Measurements from ENCODE around the gene ORMDL1.

Gene ORMDL1

DNA sequence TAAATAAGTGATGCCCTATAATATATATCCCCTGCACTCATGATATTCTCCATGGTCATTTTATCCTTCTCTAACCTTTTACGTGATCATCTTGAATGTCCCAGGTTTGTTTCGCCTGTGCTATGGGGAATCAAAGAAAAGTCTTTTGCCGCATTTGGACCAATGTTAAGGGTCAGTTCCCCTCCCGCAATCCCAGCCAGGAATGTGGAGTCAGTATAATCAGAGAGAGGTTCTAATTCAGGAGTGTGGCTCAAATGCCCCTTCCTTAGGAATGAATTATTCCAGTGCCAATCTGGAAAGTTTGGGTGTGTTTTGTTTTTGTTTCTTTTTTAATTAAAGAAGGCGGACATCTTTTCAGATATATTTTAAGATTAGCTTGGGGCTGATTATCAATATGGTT lies 41.9 kb upstream of the ORMDL1 start:
- Histone ChIP-seq H3K27me3 (ENCODE audit: low read length) (no peaks in the 10 kb centered on the region), H3K4me2 (ENCODE audit: low read depth, low read length, poor library complexity, severe bottlenecking) (no peak overlapping the region), H4K20me1 (ENCODE audit: low read depth, low read length) (peaks cover 7% of the 10 kb centered on the region), H3K4me3 (ENCODE audit: insufficient read depth, low read length, poor library complexity, severe bottlenecking) (no peak overlapping the region), H3K36me3 (ENCODE audit: low read length) (peaks cover 21% of the 10 kb centered on the region; the same call in 1 of the 2 replicates), H3K27ac (ENCODE audit: low read depth, low read length) (no peak overlapping the region), H3K9me3 (ENCODE audit: insufficient read depth, low read length) (no peaks in the 10 kb centered on the region), H3K79me2 (ENCODE audit: insufficient read depth, low read length) (peaks cover 22% of the 10 kb centered on the region), H3K9ac (ENCODE audit: low read length) (no peak overlapping the region), H3F3A (ENCODE audit: insufficient read depth) (0 out of 2 replicates have a peak, but pooled peaks cover 4% of the 10 kb centered on the region), H2AFZ (ENCODE audit: low read depth, low read length, severe bottlenecking) (no peak overlapping the region), H3K9me2 (replicated peaks; ENCODE audit: insufficient read depth, low read length) (no peaks in the 10 kb centered on the region)
- no peak for TF ChIP-seq EZH2phosphoT487 (conservative IDR thresholded peaks at IDR 0.05; ENCODE audit: low read length)
- TF ChIP-seq, protein P1, sequence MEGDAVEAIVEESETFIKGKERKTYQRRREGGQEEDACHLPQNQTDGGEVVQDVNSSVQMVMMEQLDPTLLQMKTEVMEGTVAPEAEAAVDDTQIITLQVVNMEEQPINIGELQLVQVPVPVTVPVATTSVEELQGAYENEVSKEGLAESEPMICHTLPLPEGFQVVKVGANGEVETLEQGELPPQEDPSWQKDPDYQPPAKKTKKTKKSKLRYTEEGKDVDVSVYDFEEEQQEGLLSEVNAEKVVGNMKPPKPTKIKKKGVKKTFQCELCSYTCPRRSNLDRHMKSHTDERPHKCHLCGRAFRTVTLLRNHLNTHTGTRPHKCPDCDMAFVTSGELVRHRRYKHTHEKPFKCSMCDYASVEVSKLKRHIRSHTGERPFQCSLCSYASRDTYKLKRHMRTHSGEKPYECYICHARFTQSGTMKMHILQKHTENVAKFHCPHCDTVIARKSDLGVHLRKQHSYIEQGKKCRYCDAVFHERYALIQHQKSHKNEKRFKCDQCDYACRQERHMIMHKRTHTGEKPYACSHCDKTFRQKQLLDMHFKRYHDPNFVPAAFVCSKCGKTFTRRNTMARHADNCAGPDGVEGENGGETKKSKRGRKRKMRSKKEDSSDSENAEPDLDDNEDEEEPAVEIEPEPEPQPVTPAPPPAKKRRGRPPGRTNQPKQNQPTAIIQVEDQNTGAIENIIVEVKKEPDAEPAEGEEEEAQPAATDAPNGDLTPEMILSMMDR (IDR thresholded peaks at IDR 0.05; ENCODE audit: insufficient read depth, low read length, poor library complexity, severe bottlenecking): no peak

- Histone ChIP-seq H3K9me3 (ENCODE audit: insufficient read depth, low read length) (no peaks in the 10 kb centered on the region), H3K4me2 (ENCODE audit: low read depth, low read length, poor library complexity, severe bottlenecking) (no peak overlapping the region), H3K4me3 (ENCODE audit: insufficient read depth, low read length, poor library complexity, severe bottlenecking) (no peak overlapping the region), H2AFZ (ENCODE audit: low read depth, low read length, severe bottlenecking) (no peak overlapping the region), H3F3A (ENCODE audit: insufficient read depth) (0 out of 2 replicates have a peak, but pooled peaks cover 4% of the 10 kb centered on the region), H4K20me1 (ENCODE audit: low read depth, low read length) (peaks cover 7% of the 10 kb centered on the region), H3K79me2 (ENCODE audit: insufficient read depth, low read length) (peaks cover 19% of the 10 kb centered on the region), H3K27me3 (ENCODE audit: low read length) (no peaks in the 10 kb centered on the region), H3K9me2 (replicated peaks; ENCODE audit: insufficient read depth, low read length) (no peaks in the 10 kb centered on the region), H3K36me3 (ENCODE audit: low read length) (peaks cover 21% of the 10 kb centered on the region; the same call in 1 of the 2 replicates), H3K27ac (ENCODE audit: low read depth, low read length) (no peak overlapping the region), H3K9ac (ENCODE audit: low read length) (no peak overlapping the region)
- TF ChIP-seq EZH2phosphoT487 (conservative IDR thresholded peaks at IDR 0.05; ENCODE audit: low read length): no peak
- TF ChIP-seq, protein P1 (IDR thresholded peaks at IDR 0.05; ENCODE audit: insufficient read depth, low read length, poor library complexity, severe bottlenecking): no peak
Measured at GRCh38 chr2:189824694-189825396, 40.7 kb upstream of the ORMDL1 start.

- H3K27ac ChIP-seq (ENCODE audit: low read depth, low read length): no peak overlapping the region
- 0 out of 2 replicates have a peak, but pooled peaks cover 8% of the 10 kb centered on the region for H3F3A ChIP-seq (ENCODE audit: insufficient read depth)
- no peaks in the 10 kb centered on the region for H3K9me3 ChIP-seq (ENCODE audit: insufficient read depth, low read length)
- peaks cover 7% of the 10 kb centered on the region for H4K20me1 ChIP-seq (ENCODE audit: low read depth, low read length)
- no peak overlapping the region for H3K4me3 ChIP-seq (ENCODE audit: insufficient read depth, low read length, poor library complexity, severe bottlenecking)
- H2AFZ ChIP-seq (ENCODE audit: low read depth, low read length, severe bottlenecking): no peak overlapping the region
- no peak overlapping the region for H3K4me2 ChIP-seq (ENCODE audit: low read depth, low read length, poor library complexity, severe bottlenecking)
- H3K79me2 ChIP-seq (ENCODE audit: insufficient read depth, low read length): peaks cover 21% of the 10 kb centered on the region
- no peak overlapping the region for H3K9ac ChIP-seq (ENCODE audit: low read length)
- no peaks in the 10 kb centered on the region for H3K27me3 ChIP-seq (ENCODE audit: low read length)
- H3K36me3 ChIP-seq (ENCODE audit: low read length): peaks cover 32% of the 10 kb centered on the region; the same call in 1 of the 2 replicates
- no peak for TF ChIP-seq EZH2phosphoT487 (conservative IDR thresholded peaks at IDR 0.05; ENCODE audit: low read length)
- TF ChIP-seq, protein P1 (IDR thresholded peaks at IDR 0.05; ENCODE audit: insufficient read depth, low read length, poor library complexity, severe bottlenecking): no peak
- H3K9me2 ChIP-seq (replicated peaks; ENCODE audit: insufficient read depth, low read length): no peaks in the 10 kb centered on the region
Measured at GRCh38 chr2:189821953-189822748, 38.0 kb upstream of the ORMDL1 start.

All from SU-DHL-6 (cell line).